HG03045 (cell line): Measurements from ENCODE around the gene CX3CR1.
"Not testable (repeated sequence)": the region's sequence is repeated elsewhere in the genome, so short reads cannot be mapped to it uniquely, and the experiment has no call there.

Experiments used
- ATAC-seq: cut with Tn5 transposase; IDR thresholded peaks from one replicate; pipeline ENCODE4 v1.9.1; 2021; ENCODE audit warnings: mild to moderate bottlenecking, moderate library complexity; ENCODE audit not compliant: unreplicated experiment

CX3CR1 gene

DNA sequence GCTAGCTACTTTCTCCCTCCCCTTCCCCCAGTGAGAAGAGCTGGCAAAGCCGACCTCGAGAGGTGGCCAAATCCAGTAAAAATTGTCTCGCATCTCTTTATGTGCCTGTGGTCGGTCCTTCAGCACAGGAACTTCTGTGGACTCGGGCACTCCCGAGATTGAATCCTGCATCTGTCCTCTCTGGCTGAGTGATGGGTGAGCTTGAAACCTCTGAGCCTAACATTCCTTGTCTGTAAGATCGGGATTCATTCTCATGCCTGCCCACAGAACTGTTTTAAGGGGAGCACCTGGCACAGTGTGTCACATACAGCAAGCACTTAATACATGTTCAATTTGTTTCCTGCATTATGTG lies 11.3 kb downstream of the CX3CR1 start:
- no peak for ATAC-seq

DNA sequence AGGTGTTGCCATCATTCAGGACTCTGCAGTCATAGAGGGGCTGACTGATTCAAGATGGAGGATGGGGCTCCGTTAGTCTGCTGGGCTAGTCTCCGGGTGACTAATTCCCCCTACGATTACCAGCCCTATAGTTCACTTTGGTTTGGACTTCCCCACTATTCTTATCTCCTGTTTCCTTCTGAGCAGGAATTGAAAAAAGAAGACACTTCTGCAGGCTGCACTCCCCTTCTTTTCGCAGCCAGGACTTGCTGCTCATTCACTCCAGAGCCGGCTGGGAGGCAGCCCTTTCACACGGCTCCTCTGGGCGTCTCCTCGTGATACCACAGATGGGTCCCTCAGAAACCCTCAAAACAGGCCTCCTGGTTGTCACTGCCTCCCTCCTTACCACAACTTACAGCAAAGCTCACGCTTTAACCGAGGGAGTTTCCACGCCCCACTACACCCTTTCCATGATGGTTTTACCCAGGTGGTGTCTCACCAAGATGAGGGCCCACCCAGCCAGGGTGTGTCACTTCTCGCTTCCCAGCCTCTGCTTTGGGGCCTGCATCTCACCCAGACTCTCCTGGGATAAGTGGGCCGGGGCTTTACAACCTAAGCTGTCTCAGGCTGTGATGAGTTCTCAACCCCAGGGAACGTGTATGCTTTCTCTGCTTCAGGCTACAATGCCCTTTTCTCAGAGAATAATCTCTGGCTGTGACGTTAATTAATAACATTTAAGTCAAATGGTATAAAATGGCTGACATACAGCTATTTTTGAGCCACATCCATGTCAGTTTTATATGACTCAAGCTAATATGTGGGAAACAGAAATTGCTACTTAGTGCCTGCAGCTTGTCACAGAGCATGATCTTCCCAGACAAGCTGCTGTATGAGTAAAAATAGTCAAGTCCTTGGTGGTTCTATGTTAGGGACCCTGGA lies 11.9 kb downstream of the CX3CR1 start:
- no peak for ATAC-seq

DNA sequence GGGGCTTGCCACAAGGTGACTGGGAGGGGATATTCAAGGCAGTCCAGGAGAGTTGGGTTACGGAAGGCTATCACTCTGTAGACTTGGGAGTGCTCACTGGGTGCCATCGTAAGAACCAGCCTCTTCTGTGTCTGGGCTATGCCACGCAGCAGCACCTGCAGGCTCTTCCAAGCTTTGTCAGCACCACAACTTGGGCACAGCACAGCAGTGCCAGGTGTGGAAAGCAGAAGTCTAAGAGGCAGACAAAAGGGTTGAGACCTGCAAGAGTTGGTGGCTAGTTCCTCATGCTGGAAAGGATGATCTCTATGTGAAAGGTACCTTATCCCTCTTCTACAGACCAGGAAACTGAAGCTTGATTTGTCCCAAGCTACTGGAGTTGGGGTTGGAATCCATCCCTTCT lies 15.8 kb downstream of the CX3CR1 start:
- no peak for ATAC-seq

DNA sequence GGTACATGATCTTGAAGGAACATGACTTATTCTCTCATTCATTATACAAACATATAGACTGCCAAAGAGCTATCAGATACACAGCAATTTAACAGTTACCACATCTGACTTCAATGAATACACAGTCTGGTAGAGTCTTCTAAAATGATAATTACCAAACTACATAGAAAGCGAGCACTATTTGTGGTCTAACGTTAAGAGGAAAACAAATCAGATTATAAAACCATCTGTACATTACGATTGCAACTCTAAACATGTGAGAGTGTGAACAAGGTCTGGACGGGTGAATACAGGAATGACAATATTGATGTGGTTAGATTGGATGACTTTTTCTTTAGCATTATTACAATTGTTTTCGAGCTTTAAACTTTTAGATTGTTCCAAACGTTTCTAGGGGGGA lies 16.3 kb downstream of the CX3CR1 start:
- no peak for ATAC-seq

DNA sequence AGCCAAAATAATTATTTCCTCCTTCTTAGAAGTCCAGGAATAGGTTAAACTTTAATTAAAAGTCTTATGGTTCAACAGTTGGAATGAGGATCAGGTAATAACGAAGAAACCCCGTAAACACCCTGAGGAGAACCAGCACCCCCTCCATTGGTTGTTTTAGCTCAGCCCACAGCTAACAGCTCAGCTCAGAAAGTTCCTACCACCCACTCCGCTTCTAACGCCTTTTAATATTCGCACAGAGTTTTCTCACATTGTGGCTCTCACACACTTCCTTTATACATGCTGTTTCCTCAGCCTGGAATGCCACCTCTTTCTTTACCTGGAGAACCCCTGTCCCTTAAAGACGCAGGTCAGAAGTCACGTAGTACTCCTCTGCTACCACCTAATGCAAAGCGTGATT lies 17.0 kb downstream of the CX3CR1 start:
- no peak for ATAC-seq

DNA sequence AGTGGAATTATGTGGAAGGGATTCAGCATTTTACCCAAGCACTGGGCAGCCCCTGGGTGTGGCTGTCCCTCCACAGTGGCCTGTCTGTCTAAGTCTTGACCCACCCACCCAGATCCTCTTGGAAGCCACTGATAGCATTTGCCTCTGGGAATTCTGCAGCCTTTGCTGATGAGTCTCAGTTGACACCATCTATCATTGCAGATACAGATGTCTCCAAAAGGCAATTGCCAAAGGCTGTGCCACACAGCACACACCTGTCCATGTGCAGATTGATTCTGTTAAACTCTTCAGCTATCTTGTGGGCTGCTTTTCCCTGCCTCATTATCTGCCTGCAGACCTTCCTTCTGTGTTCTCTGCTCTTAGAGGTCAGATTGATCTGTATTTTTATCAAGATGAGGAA lies 18.1 kb downstream of the CX3CR1 start:
- no peak for ATAC-seq

DNA sequence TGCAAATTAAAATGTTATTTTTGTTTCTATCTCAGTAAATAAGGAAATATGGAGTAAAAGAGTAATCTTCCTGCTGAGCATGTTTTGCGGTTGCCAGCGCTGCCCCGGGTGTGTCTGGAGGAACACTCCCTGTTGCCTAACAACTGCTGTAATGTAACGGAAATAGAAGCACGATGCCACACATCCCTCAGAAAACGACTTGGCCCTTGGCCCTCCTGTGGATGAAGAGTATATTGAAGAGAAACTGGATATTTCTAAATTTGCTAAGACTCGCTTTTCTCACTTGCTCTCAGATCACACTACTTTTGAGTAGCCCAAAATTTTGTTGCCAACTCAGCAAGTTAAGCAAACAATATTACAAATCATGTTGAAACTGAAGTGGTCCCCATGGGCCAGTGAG lies 18.9 kb downstream of the CX3CR1 start:
- peak; percentile 53 for ATAC-seq

DNA sequence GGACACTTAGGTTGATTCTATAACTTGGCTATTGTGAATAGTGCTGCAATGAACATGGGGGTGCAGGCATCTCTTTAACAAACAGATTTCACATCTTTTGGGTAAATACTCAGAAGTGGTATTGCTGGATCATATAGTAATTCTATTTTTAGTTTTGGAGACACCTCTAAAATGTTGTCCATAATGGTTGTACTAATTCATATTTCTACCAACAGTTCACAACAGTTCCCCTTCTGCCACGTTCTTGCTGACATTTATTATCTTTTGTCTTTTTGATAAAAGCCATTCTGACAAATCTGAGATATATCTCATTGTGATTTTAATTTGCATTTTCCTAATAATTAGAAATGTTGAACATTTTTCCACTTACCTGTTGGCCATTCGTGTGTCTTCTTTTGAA lies 19.5 kb downstream of the CX3CR1 start:
- ATAC-seq: no peak

DNA sequence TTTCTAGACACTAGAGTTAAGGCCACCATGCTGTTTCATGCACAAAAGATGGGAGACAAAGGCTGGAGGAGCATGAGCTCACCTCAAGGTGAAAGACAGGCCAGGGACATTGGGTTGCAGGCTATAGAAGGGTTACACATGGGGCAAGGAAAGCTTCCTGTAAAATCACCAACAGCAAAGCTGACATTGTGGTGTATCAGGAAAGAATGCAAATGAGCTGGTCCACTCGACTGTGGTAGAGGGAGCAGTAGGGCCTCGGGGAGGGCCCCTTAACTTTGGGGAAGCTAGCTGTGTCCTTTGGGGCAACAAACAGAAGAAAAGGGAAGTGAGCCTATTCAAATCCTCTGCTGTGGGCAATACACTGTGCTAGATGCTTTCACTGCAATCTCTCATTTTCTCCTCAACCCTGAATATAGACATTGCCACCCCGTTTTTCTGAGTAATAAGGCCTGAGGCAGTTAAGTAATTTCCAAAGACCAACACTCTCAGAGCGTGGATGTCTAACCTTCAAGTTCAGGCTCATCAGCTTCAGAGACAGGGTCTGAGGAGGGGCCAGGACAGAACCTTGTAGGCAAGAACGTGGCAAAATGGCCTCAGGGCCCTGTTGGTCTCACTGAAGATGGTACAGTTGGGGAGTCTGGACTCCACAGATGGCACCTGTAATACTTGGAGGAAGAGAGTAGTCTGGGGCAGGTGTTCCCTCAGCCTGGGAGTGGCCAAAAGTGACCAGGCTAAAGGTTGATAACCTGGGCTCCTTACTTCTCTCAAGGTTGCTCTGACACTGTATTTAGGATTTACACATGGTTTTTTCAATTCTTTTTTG lies 24.1 kb downstream of the CX3CR1 start:
- peak; percentile 99 for ATAC-seq

DNA sequence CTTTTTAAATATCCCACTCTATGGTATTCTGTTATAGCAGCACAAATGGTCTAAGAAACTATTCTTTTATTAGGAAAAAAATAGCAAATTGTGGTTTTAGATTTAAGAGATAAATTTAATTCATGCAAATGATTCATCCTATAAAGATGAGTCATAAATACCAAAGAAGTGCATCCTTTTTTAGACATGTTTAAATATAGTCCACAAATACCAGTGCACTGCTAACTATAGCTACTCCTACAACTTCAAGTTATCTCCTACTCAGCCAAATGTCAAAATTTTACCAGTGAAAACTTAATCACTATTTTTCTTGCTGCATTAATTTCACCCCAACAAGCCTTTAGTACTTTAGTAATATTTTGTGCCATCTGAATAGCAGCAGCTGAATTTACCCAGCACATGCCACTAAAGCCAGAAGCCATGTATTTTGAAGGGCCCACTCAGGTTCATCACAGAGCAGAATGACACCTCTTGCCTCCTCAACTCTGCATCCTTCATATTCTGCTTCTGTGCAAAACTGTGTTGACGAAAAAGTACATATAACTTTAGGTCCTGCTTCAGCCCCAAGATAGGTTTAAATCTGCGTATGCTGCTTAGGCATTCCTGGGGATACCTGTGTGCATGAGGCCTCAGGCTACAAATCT lies 24.9 kb downstream of the CX3CR1 start:
- ATAC-seq: no peak

DNA sequence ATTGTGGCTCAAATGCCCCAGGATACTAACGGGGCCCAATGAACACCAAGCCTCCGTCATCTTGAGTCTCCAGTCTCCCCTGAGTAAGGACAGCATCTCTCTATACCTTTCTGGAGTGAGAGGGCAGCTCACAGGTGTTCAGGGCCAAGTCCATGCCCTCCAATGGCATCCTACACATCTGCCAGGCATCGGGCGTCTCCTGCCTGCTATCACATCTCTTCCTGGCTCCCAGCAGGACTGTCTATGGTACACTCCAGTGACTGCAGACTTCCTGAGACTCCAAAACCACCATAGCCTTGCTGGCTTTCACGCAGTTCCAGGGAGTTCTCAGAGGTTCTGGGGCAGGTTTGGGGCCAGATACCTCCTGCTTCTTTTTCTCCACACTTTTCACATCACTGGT lies 28.3 kb downstream of the CX3CR1 start:
- no peak for ATAC-seq

DNA sequence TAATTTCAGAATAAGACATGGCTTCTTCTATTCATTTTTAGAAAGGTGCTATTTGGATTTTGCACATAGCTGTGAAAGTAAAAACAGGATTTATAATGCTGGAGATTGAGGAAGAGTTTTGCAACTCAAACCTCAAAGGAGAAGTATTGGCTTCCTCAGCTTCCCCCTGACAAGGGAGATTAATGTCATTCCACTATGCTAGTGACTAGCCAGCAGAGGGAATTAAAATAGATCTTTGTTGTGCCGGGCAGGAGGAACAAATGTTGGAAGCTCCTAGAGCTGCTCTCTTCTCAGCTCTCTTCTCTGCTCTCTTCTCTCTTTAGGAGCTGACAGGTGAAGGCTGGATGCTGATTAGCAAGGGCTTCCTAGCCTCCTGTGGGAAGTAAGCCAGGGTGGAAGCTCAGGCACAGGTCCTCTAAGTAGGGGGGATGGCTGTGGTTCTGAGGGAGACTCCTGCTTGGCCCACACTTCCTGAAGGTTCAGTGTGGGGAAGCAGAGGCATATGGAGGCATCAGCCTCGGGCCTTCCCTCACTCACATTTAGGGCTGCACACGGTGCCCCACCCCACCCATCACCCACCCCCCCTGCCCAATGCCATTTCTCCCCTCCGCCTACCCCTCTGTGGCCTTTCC lies 29.6 kb downstream of the CX3CR1 start:
- no peak for ATAC-seq

DNA sequence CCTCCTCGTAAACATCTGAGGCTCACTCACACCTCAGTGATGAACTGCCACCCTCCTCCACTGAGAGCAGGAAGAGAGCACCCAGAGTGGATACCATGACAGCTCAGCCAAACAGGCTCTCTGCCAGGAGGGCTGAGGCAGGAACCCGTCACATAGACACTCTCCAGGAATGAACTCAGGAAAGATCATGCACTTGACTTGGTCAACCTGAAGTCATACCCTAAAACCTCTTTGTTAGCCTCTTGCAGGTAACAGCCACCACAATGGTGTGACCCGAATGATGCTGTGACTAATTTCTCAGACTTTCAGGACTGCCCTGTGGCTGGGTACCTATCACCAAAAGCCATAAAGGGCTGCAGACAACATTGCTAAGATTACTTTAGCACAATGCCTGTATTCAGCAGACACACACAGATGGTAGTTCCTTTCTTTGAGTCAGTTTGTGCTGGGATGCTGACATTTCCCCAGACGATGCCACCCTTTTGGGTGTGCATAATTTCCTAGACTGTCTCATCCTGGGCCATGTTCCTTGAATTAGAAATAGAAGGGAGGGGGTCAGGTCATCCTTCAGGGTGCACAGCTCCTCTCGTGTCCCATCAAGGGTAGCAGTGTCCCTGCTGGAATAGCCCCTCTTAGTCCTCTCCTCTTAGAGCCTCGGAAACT lies 30.3 kb downstream of the CX3CR1 start:
- no peak for ATAC-seq

DNA sequence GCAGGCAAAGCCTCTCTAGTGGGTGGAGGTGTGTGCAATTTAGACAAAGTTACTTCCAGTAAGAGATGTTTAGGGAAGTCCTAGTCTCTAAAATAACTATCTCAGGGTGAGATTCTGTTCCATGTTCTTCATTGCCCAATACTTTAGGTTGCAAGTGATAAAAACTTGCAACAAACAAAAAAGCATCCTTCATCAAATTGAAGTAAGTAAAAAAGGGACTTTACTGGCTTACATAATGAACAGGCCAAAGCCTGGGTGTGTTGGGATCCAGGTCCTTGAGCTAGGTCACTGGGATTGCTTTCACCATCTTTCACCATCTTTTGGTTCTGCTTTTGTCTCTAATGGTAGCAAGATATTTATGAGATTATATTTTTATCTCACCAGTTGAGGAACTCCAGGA lies 38.3 kb downstream of the CX3CR1 start:
- ATAC-seq: no peak

DNA sequence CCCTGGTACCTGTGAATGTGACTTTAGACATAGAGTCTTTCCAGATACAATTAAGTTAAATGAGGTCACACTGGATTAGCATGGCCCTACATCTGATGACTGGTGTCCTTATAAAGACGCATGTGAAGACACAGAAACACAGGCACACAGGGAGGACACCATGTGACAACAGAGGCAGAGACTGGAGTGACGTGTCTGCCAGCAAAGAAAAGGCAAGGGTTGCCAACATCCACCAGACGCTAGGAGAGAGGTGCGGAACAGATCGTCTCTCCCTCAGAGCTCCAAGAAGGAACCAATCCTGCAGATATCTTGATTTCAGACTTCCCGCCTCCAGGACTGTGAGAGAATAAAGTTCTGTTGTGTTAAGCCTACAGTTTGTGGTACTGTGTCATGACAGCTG lies 42.8 kb downstream of the CX3CR1 start:
- ATAC-seq: no peak

DNA sequence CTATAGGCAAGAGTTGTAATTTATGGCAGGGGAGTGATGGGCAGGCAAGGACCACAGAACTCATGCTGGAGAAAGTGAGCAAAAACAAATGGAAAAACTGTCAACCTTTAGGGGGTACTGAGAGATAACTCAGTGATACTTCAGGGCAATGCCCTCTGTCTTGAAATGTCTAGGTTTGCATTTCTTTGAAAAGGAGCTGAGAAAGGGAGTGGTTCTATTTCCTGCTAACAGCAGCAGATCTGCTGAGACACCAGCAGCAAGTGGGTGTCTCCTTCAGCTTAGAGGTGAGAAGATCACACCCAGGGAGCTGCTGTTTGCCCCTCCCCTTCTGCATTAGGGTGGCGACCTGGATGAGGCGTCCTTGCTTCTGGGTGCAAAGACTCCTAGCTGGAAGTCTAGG lies 45.2 kb downstream of the CX3CR1 start:
- no peak for ATAC-seq

DNA sequence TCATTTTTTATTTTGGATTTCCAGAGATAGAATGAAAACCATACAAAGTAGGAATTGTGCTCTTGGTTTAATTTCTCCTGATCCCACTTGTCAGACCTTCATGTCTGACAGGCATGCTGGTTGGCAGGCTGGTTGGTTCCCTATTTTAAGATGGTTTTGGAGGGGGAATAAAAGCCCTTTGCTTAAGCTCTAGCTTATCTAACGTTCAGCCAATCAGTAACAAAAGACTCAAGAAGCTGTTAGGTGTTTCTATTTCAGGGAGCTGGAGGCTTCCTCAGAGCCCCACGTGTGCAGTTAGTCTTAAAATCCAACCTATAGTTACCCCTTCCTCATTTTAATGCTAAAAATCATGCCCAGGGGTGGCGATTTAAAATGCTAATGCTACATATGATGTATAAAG lies 47.0 kb downstream of the CX3CR1 start:
- ATAC-seq: no peak

DNA sequence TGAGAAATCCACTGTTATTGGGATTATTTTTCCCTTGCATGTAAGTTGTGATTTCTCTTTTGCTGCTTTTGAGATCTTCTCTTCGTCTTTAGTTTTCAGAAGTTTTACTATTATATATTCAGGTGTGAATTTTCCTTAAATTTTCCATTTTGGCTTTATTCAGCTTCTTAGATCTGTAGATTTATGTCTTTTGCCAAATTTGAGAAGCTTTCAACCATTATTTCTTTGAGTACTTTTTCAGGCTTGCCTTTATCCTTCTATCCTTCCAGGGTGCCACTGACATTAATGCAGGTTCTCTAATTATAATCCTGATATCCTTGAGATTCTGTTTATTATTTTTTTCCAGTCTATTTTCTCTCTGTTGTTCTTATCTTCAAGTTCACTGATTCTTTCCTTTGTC lies 49.4 kb downstream of the CX3CR1 start:
- no peak for ATAC-seq

DNA sequence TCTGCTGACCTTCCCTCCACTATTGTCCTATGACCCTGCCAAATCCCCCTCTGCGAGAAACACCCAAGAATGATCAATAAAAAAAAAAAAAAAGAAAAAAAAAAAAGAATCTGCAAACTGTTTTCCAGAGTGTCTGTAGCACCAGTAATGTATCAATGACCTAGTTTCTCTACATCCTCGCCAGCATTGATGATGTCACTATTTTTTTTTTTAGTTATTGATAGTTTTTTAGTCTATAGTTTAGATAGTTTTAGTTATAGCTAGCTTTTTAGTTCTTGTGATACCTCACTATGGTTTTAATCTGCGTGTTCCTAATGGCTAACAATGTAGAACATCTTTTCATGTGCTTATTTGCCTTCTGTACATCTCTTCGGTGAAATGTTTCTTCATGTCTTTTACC lies 51.3 kb downstream of the CX3CR1 start:
- ATAC-seq: no peak

DNA sequence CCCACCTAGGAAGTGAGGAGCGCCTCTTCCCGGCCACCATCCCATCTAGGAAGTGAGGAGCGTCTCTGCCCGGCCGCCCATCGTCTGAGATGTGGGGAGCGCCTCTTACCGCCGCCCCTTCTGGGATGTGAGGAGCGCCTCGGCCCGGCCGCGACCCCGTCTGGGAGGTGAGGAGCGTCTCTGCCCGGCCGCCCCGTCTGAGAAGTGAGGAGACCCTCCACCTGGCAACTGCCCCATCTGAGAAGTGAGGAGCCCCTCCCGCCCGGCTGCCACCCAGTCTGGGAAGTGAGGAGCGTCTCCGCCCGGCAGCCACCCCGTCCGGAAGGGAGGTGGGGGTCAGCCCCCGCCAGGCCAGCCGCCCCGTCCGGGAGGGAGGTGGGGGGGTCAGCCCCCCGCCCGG lies 52.2 kb downstream of the CX3CR1 start:
- ATAC-seq: not testable (repeated sequence)
